Measurements from ENCODE around the gene ICAM1. TPM values are rescaled to one million over a fixed set of nuclear protein-coding genes. Genes with fewer than 3 reads are reported as not detected.
A peak's percentile ranks its signal among the peaks of the same experiment; 100 is the strongest.

The ICAM1 gene
- total and polyA plus RNA-seq, 2 of the 13 experiments (the other 11 are each of a cell fraction or from before 2014, with no cell fraction given): 37.9 to 98.4 TPM

DNA sequence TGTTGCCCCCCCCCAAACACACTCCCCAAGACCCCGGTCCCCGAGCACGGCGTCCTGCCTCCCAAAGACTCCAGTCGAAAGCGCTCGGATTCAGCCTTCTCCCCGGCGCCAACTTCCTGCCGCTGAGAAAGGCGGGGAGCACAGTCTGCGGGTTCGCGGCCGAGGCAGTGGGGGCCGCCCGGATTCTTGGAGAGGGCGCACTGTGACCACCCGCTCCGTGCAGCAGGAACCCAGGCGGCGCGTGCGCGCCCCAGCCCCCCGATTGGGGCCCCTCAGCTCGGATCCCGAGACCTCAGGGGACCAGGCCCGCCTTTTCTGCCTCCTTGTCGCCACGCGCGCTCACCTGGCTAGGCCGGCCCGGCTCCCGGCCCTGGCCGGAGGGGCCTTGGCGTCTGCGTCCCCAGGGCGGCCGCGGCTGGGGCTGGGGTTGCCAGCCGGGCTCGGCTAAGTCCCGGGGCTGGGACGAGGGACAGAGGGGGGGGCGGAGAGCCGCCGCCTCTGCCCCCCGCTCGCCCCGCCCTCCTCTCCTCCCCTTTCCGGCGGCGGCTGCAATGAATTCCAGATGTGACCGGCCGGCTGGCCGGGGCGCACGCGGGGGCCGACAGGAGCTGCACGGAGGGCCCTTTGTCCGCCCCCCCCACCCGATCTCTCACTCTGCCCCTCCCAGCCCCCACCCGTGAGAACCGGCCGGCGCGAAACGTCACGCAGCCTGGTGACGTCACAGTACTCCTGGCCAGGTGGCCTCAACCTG, 39.9 kb upstream of the ICAM1 start, which contains the start of gene S1PR2 (continued):
- no peak for TF ChIP-seq ZBTB40 (IDR thresholded peaks at IDR 0.05)
- 0 out of 2 replicates have a peak, but pooled peaks have one; percentile 54 for TF ChIP-seq ZBTB40 (CRISPR knock-in tag; IDR thresholded peaks at IDR 0.05)
- TF ChIP-seq SIN3B (IDR thresholded peaks at IDR 0.05; ENCODE audit: low read length): no peak
- TF ChIP-seq ZNF24 (IDR thresholded peaks at IDR 0.05): no peak
- peak; percentile 32; the same call in 1 of the 2 replicates for TF ChIP-seq PHF8 (CRISPR knock-in tag; IDR thresholded peaks at IDR 0.05)
- TF ChIP-seq, protein P1, sequence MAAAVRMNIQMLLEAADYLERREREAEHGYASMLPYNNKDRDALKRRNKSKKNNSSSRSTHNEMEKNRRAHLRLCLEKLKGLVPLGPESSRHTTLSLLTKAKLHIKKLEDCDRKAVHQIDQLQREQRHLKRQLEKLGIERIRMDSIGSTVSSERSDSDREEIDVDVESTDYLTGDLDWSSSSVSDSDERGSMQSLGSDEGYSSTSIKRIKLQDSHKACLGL (CRISPR knock-in tag; IDR thresholded peaks at IDR 0.05): peak; percentile 28; the same call in 1 of the 2 replicates
- TF ChIP-seq HES4 (CRISPR knock-in tag; IDR thresholded peaks at IDR 0.05; ENCODE audit: borderline replicate concordance): peak; percentile 69
- TF ChIP-seq ZNF530 (CRISPR knock-in tag; IDR thresholded peaks at IDR 0.05; ENCODE audit: low read depth): no peak
- TF ChIP-seq PAWR (CRISPR knock-in tag; IDR thresholded peaks at IDR 0.05; ENCODE audit: borderline replicate concordance): no peak
- TF ChIP-seq POLR2G (IDR thresholded peaks at IDR 0.05; ENCODE audit: low read depth, low read length): no peak
- TF ChIP-seq, protein P2, sequence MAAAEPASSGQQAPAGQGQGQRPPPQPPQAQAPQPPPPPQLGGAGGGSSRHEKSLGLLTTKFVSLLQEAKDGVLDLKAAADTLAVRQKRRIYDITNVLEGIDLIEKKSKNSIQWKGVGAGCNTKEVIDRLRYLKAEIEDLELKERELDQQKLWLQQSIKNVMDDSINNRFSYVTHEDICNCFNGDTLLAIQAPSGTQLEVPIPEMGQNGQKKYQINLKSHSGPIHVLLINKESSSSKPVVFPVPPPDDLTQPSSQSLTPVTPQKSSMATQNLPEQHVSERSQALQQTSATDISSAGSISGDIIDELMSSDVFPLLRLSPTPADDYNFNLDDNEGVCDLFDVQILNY (CRISPR knock-in tag; conservative IDR thresholded peaks at IDR 0.05): no peak
- no peak for TF ChIP-seq PAF1 (CRISPR knock-in tag; IDR thresholded peaks at IDR 0.05)
- no peak for TF ChIP-seq ZNF766 (CRISPR knock-in tag; IDR thresholded peaks at IDR 0.05; ENCODE audit: borderline replicate concordance)
- TF ChIP-seq, protein P3, sequence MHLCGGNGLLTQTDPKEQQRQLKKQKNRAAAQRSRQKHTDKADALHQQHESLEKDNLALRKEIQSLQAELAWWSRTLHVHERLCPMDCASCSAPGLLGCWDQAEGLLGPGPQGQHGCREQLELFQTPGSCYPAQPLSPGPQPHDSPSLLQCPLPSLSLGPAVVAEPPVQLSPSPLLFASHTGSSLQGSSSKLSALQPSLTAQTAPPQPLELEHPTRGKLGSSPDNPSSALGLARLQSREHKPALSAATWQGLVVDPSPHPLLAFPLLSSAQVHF (CRISPR knock-in tag; IDR thresholded peaks at IDR 0.05): no peak
- 0 out of 2 replicates have a peak, but pooled peaks have one; percentile 27 for TF ChIP-seq ZBTB14 (CRISPR knock-in tag; IDR thresholded peaks at IDR 0.05)
- peak; percentile 33; the same call in 1 of the 2 replicates for TF ChIP-seq MAX (IDR thresholded peaks at IDR 0.05)

All from HepG2 (cell line).